Endothelial cell of umbilical vein (primary cell): ENCODE results near the gene RAB31. TPM values are rescaled to one million over a fixed set of nuclear protein-coding genes. Genes with fewer than 3 reads are reported as not detected.

Experiments
- BruUV-seq: library from RNA; stranded (reverse); fragments of 400-500 nt; replicated peaks from 2 replicates; lab custom pipeline; 2021; lab: Mats Ljungman, UMichigan
- CTCF ChIA-PET: fragments of 300-600, 350-600 bp; sonication (Branson Sonifier 250); formaldehyde crosslinking; loops from one replicate; lab custom pipeline; 2021; ENCODE audit warnings: antibody characterized with exemption, inconsistent platforms; lab: Charles Lee
- POLR2A ChIA-PET: fragments of 300-600, 350-600 bp; sonication (Branson Sonifier 250); formaldehyde crosslinking; loops from one replicate; lab custom pipeline; 2021; ENCODE audit warnings: antibody characterized with exemption, inconsistent platforms; lab: Charles Lee
- DNase-seq: peaks from one replicate; pipeline ENCODE4 v3.0.0-alpha.2; 2011; ENCODE audit warnings: low read depth, low spot score
- FAIRE-seq: peaks from 2 replicates; lab custom pipeline; 2011; peaks lifted over from hg19 to GRCh38; lab: Jason Lieb, UNC
- H2AFZ ChIP-seq: 2 replicates; pipeline ENCODE4 v1.6.0; 2012; ENCODE audit warnings: low read depth, low read length, control low read depth, inconsistent platforms
- H3K27ac ChIP-seq: 2 replicates; pipeline ENCODE4 v1.5.1; 2011; ENCODE audit warnings: low read depth, mild to moderate bottlenecking, control low read depth, low read length, moderate library complexity; ENCODE audit not compliant: insufficient read depth
- H3K27me3 ChIP-seq, 2 experiments: 2 replicates each; pipeline versions ENCODE4 v1.6.0 to v1.6.1; 2011; ENCODE audit warnings: low read length in 2 of 2, mixed read lengths in 1 of 2; ENCODE audit not compliant: control insufficient read depth in 2 of 2, insufficient read depth in 2 of 2
- H3K36me3 ChIP-seq, 2 experiments: 2 replicates in 1 of 2; 3 replicates in 1 of 2; pipeline ENCODE4 v1.5.1; 2011; ENCODE audit warnings: low read length in 2 of 2, mild to moderate bottlenecking in 1 of 2, moderate library complexity in 1 of 2; ENCODE audit not compliant: control insufficient read depth in 2 of 2, insufficient read depth in 2 of 2; ENCODE audit errors: extremely low read depth in 1 of 2
- H3K4me1 ChIP-seq: 3 replicates; pipeline ENCODE4 v1.5.1; 2011; ENCODE audit warnings: mild to moderate bottlenecking, low read length; ENCODE audit not compliant: control insufficient read depth, insufficient read depth; ENCODE audit errors: extremely low read depth
- H3K4me2 ChIP-seq: 2 replicates; pipeline ENCODE4 v1.6.1; 2011; ENCODE audit warnings: low read length, control low read depth, mixed read lengths; ENCODE audit not compliant: insufficient read depth
- H3K4me3 ChIP-seq, 3 experiments: fragments of 200-600 bp in 1 of 3; sonication (generic), shearing (Covaris generic) in 1 of 3; replicated peaks in 1 of 3; 2 replicates each; pipeline ENCODE4 v1.5.1; 2011 to 2016; ENCODE audit warnings: control low read depth in 3 of 3, low read length in 3 of 3, mild to moderate bottlenecking in 2 of 3, inconsistent platforms in 1 of 3, low read depth in 1 of 3, moderate library complexity in 1 of 3; ENCODE audit not compliant: insufficient read depth in 1 of 3
- H3K79me2 ChIP-seq: 2 replicates; pipeline ENCODE4 v1.6.0; 2012; ENCODE audit warnings: low read length, inconsistent platforms; ENCODE audit not compliant: control insufficient read depth, insufficient read depth
- H3K9ac ChIP-seq: replicated peaks from 2 replicates; pipeline ENCODE3; 2011; ENCODE audit warnings: low read length, control low read depth; ENCODE audit not compliant: insufficient read depth; ENCODE audit errors: extremely low read depth
- H3K9me1 ChIP-seq: replicated peaks from 3 replicates; pipeline ENCODE4 v1.6.0; 2011; ENCODE audit warnings: mild to moderate bottlenecking, low read length; ENCODE audit not compliant: control insufficient read depth, insufficient read depth; ENCODE audit errors: extremely low read depth
- H3K9me3 ChIP-seq: replicated peaks from 2 replicates; pipeline ENCODE4 v1.5.1; 2012; ENCODE audit warnings: low read length, inconsistent platforms; ENCODE audit not compliant: control insufficient read depth, insufficient read depth
- H4K20me1 ChIP-seq: replicated peaks from 2 replicates; pipeline ENCODE3; 2011; ENCODE audit warnings: mild to moderate bottlenecking, low read length; ENCODE audit not compliant: control insufficient read depth, insufficient read depth; ENCODE audit errors: extremely low read depth
- CTCF ChIP-seq, 2 donors: IDR thresholded peaks; 1 replicate in 1 of 2; 2 replicates in 1 of 2; pipeline ENCODE4 v1.5.1; 2011; ENCODE audit warnings: low read length in 2 of 2, mild to moderate bottlenecking in 2 of 2, moderate library complexity in 2 of 2, control low read depth in 1 of 2, inconsistent platforms in 1 of 2, low read depth in 1 of 2; ENCODE audit not compliant: insufficient read depth in 1 of 2; ENCODE audit errors: extremely low read depth in 1 of 2
- EZH2 ChIP-seq: IDR thresholded peaks from 2 replicates; pipeline ENCODE4 v1.6.1; 2012; ENCODE audit warnings: borderline replicate concordance, low read depth, mild to moderate bottlenecking, moderate library complexity, low read length, inconsistent platforms; ENCODE audit not compliant: severe bottlenecking
- FOS ChIP-seq: IDR thresholded peaks from 2 replicates; pipeline ENCODE4 v1.6.1; 2011; ENCODE audit warnings: mild to moderate bottlenecking, low read length, moderate library complexity, borderline replicate concordance; ENCODE audit not compliant: insufficient read depth
- GATA2 ChIP-seq: IDR thresholded peaks from 2 replicates; pipeline ENCODE4 v1.7.0; 2011; ENCODE audit warnings: low read depth, mild to moderate bottlenecking, moderate library complexity, mixed read lengths, low read length; ENCODE audit not compliant: insufficient read length, insufficient read depth
- JUN ChIP-seq: IDR thresholded peaks from 2 replicates; pipeline ENCODE4 v1.6.1; 2011; ENCODE audit warnings: borderline replicate concordance, low read depth; ENCODE audit not compliant: insufficient read length, insufficient read depth
- MAX ChIP-seq: IDR thresholded peaks from 2 replicates; pipeline ENCODE4 v1.6.1; 2011; ENCODE audit not compliant: insufficient read depth, insufficient read length
- MYC ChIP-seq: IDR thresholded peaks from one replicate; pipeline ENCODE4 v1.6.1; 2011; ENCODE audit warnings: mild to moderate bottlenecking, low read depth, low read length
- POLR2A ChIP-seq: IDR thresholded peaks from 2 replicates; pipeline ENCODE4 v1.6.1; 2012; ENCODE audit warnings: low read depth, mild to moderate bottlenecking, control low read depth, low read length
- POLR2AphosphoS5 ChIP-seq: IDR thresholded peaks from 2 replicates; pipeline ENCODE4 v1.6.1; 2012; ENCODE audit warnings: low read depth, mild to moderate bottlenecking, control low read depth, low read length, moderate library complexity; ENCODE audit not compliant: insufficient read depth
- dilution Hi-C: fragments of 300-500 bp; cut with MboI; formaldehyde crosslinking; loops from one replicate; pipeline ENCODE4 v1.15.0; 2019; ENCODE audit warnings: low sequenced_read_pairs; ENCODE audit not compliant: extremely low pct_ligation_motif_present
- intact Hi-C: fragments of 100-400 bp; cut with micrococcal nuclease; formaldehyde crosslinking; loops from one replicate; pipeline ENCODE4 v1.10.0; 2022
- polyA plus RNA-seq, 4 experiments: library from polyadenylated mRNA; depleted of rRNA in 3 of 4; stranded (reverse) in 3 of 4; unstranded in 1 of 4; fragments of >200 nt; gene quantifications; 2 replicates each; pipeline versions ENCODE4 v1.2.1 to v1.2.3, GENCODE V29; 2011 to 2012; ENCODE audit warnings: missing spikeins in 1 of 4
- total RNA-seq: library from RNA; stranded (reverse); gene quantifications from 2 replicates; pipeline ENCODE4 v1.2.3, GENCODE V29; 2021

RAB31 gene
- total and polyA plus RNA-seq, 2 donors (not counting 3 experiments of a cell fraction or from before 2014, with no cell fraction given) = 30.5 TPM

GRCh38 chr18:9876212-9876866, 168.2 kb downstream of the RAB31 start:
- H3K4me3 ChIP-seq = peak overlapping the region in 1 of 3 experiments; percentile 34
- no TSS peak for BruUV-seq
- no peaks in the 10 kb centered on the region for H3K9me1 ChIP-seq
- peaks cover 27% of the 10 kb centered on the region for H3K4me1 ChIP-seq
- dilution Hi-C loops = no loop called here
- no peak for DNase-seq
- no peaks in the 10 kb centered on the region for H3K27me3 ChIP-seq
- CTCF ChIA-PET = interaction anchor here (0.6 to 1.6 kb wide), 4 partner anchors 16 to 75 kb away, joined by 3 to 7 read pairs (median 3); partner anchors contain the start of gene VAPA
- H3K4me2 ChIP-seq = peak overlapping the region; percentile 59
- no peak for FAIRE-seq
- POLR2A ChIA-PET = interaction anchor here (1.4 kb wide), 1 partner anchor 8 kb away, joined by 3 read pairs; no protein-coding TSS in a partner anchor
- H3K79me2 ChIP-seq = no peaks in the 10 kb centered on the region
- no peaks in the 10 kb centered on the region for H4K20me1 ChIP-seq
- intact Hi-C loops = loop anchor here (2.0 kb wide), 1 partner anchor 52 kb away; no protein-coding TSS in a partner anchor
- peak overlapping the region; percentile 73 for H3K9ac ChIP-seq
- no peak for TF ChIP-seq FOS
- peak; percentile 36 for TF ChIP-seq GATA2
- no peaks in the 10 kb centered on the region for H3K36me3 ChIP-seq
- H3K9me3 ChIP-seq = no peaks in the 10 kb centered on the region
- H2AFZ ChIP-seq = peak overlapping the region; percentile 70
- H3K27ac ChIP-seq = peak overlapping the region; percentile 89

GRCh38 chr18:9876867-9877654, 169.0 kb downstream of the RAB31 start:
- peak overlapping the region; percentile 8 to 34 (median 19) for H3K4me3 ChIP-seq
- TSS peak; percentile 93 for BruUV-seq
- peak overlapping the region; percentile 83 for H2AFZ ChIP-seq
- peak overlapping the region; percentile 59 for H3K4me2 ChIP-seq
- dilution Hi-C loops (no loop called here), intact Hi-C loops (loop anchor here (1.0 to 2.0 kb wide), 3 partner anchors 8 to 52 kb away; no protein-coding TSS in a partner anchor)
- H3K79me2 ChIP-seq = no peaks in the 10 kb centered on the region
- peak overlapping the region; percentile 89 for H3K27ac ChIP-seq
- FAIRE-seq (peak; percentile 77), DNase-seq (peak; percentile 89)
- no peaks in the 10 kb centered on the region for H3K9me3 ChIP-seq
- peak; percentile 45 for TF ChIP-seq JUN
- peak; percentile 82 for TF ChIP-seq POLR2A
- peak; percentile 38 for TF ChIP-seq FOS
- TF ChIP-seq GATA2 = peak; percentile 92
- TF ChIP-seq EZH2 = no peak
- TF ChIP-seq POLR2AphosphoS5 = peak; percentile 82
- TF ChIP-seq CTCF (IDR thresholded peaks at IDR 0.05; ENCODE audit: extremely low read depth in 1 of 2, insufficient read depth in 1 of 2, low read depth in 1 of 2, low read length in 2 of 2) = no peak
- no peak for TF ChIP-seq MAX
- no peak for TF ChIP-seq MYC
- H3K36me3 ChIP-seq = no peaks in the 10 kb centered on the region
- POLR2A ChIA-PET = interaction anchor here (1.4 kb wide), 1 partner anchor 8 kb away, joined by 3 read pairs; no protein-coding TSS in a partner anchor
- H3K27me3 ChIP-seq = no peaks in the 10 kb centered on the region
- H4K20me1 ChIP-seq = no peaks in the 10 kb centered on the region
- peak overlapping the region; percentile 73 for H3K9ac ChIP-seq
- CTCF ChIA-PET = interaction anchor here (0.6 to 1.6 kb wide), 4 partner anchors 16 to 74 kb away, joined by 3 to 7 read pairs (median 3); partner anchors contain the start of gene VAPA
- peaks cover 27% of the 10 kb centered on the region for H3K4me1 ChIP-seq
- no peaks in the 10 kb centered on the region for H3K9me1 ChIP-seq
